NCI-H524 (cell line): ENCODE data around the gene ACACB.

Experiments
- DNase-seq, 2 experiments: peaks; one replicate each; lab custom pipeline; 2025; lab: John Stamatoyannopoulos, UW

ACACB gene

DNA sequence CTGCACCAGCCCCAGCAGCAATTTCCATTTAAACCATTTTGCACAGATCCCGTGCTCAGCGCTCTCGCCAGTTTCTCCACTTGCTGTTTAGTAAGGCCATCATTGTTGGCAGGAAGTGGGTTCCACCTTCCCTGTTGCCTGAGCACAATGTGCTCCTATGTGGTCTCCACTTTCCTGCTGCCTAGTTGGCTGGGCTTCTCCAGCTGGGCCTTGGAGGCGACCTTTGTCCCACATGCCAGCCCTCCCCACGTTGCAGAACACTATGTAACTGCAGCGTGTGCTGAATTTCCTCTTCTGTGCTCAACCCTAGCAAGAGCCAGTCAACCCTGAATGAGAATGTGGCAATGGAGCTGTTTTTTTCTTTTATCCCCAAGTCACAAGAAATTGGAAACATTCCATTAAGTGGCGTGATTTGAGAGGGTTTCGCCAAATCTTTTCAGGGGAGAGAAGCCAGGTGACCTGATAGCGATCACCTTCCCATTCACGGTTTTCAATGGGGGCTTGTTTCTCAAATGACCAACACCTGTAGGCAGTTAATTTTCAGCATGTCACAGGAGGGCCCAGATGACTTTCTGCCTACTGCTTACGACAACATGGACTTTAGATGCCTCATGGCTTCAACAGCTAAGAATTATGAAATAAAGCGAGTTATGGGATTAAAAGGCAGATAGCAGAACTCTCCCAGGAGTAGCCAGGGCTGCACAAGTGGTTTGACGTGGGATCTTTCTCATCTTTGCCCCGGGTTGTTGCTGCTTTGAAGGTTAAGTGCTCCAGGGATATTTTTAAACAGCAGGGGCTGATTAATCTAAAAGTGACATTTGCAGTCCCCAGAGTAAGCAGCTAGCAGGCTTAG lies at the start of gene ACACB:
Gene ACACB, plus strand, starts transcription at position 830 of the 853 bp plus-strand sequence. CDS start 22,819 bp downstream, outside the sequence.
- no peak for DNase-seq

DNA sequence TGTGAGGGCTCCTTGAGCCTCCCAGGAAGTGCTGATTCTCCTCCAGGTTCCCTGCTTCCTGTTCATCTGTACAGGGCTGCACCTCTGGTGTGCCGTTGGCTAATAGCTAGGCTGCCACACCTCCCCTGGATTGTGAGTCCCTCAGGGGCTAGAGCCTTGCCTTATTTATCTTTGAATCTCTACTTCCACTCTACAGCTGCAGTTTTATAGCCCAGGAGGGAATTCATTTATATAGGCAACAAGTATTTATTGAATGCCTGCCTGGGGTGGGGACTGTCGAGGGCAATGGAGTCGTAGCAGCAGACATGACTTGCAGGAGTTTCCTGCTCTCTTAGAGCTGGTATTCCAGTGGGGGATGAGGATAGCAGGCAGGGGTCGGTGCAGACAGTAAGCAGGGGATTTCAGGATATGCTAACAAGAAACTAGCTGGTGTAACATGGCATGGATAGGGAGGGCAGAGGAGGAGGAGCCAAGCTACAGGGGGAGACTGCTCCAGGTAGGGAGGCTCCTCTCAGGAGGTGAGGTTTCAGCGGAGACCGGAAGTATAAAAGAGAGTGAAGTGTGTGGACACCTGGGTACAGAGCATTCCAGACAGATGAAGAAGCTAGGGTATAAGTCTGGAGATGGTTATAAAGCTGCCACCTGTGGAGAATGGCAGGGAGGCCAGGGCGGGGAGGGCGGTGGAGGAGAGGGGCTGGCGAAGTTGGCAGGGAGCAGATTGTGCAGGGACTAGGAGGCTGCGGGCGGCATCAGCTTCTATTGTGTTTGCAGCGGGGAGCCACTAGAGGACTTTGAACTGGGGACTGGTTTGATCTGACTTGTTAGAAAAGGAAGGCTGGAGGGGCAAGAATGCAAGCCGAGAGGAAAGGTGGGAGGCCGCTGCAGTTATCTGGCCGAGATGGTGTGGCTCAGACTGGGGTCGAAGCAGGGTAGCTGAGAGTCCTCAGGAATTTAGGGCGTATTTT lies 46.8 kb upstream of the ACACB start:
- DNase-seq = no peak

DNA sequence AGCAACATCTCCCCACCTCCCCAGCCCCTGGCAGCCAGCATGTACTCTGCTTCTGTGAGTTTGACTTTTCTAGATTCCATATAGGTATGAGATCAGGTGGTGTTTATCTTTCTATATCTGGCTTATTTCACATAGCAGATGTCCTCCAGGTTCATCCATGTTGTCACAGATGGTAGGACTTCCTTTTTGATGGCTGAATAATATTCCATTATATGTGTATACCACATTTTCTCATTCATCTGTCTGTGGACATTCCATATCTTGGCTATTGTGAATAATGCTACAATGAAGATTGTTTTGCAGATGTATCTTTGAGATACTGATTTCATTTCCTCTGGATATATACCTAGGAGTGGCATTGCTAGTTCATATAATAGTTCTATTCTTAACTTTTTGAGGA lies 41.5 kb upstream of the ACACB start:
- DNase-seq = no peak

DNA sequence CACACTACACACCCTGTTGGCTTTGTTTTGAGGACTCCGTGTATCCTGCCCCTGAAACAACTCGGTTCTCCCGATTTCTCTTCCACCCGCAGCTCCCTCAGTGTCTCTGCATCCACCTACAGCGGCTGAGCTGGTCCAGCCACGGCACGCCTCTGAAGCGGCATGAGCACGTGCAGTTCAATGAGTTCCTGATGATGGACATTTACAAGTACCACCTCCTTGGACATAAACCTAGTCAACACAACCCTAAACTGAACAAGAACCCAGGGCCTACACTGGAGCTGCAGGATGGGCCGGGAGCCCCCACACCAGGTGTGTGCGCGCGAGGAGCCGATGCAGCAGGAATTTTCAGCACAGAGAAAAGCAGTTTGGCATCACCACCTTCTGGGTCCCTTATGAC lies 33.6 kb upstream of the ACACB start:
- DNase-seq = no peak

DNA sequence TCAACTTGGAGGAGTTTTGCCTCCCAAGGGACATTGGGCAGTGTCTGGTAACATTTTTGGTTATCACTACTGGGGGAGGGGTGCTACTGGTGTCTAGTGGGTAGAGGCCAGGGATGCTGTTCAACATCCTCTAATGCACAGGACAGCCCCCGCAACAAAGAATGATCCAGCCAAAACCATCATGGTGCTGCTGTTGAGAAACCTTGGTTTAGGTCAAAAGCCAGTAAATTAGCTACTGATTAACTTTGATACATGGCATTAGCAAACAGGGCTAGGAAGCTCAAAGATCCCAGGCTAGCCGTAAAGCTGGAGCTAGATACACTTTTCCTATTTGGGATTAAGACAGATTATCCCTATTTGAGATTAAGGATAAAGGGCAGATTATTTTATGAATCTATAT lies 32.0 kb upstream of the ACACB start:
- DNase-seq = no peak

DNA sequence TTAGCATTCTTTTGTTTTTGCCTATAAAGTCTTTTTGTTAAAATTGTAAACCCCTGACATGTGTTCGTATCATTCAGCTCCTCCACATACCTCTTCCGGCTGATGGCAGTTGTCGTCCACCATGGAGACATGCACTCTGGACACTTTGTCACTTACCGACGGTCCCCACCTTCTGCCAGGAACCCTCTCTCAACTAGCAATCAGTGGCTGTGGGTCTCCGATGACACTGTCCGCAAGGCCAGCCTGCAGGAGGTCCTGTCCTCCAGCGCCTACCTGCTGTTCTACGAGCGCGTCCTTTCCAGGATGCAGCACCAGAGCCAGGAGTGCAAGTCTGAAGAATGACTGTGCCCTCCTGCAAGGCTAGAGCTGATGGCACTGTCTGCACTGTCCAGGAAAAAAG lies 30.8 kb upstream of the ACACB start:
- DNase-seq = no peak

DNA sequence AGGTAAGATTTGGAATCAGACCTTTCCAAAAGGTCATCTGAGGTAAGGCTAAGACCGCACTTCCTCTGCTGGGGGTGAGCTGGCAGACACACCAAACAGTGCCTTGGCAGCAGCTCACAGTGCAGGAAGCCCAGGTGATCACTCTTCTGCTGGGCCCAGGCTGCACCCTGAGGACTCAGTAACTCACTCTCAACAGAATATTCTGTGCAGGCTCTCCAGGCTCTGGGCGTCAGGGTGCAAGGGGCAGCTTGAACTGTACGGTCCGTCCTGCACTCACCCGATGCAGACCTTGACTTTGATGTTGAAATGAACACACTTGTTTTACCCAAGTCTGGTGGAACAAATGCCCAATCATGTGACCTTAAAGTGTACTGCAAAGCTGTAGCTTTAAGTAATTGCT lies 29.1 kb upstream of the ACACB start:
- DNase-seq = no peak

DNA sequence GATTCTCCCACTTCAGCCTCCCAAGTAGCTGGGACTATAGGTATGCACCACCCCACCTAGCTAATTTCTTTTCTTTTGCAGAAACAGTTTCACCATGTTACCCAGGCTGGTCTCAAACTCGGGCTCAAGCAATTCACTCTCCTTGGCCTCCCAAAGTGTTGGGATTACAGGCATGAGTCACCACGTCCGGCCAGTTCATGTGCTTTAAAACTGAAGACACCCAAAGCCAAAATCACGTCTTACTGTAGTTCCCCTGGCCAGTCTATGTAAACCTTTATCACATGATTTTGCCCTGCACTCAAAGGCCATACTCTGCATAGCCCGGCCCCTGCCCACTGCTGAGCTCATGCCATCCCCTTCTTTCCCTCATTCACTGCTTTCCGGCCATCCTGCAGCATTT lies 27.6 kb upstream of the ACACB start:
- DNase-seq = no peak

DNA sequence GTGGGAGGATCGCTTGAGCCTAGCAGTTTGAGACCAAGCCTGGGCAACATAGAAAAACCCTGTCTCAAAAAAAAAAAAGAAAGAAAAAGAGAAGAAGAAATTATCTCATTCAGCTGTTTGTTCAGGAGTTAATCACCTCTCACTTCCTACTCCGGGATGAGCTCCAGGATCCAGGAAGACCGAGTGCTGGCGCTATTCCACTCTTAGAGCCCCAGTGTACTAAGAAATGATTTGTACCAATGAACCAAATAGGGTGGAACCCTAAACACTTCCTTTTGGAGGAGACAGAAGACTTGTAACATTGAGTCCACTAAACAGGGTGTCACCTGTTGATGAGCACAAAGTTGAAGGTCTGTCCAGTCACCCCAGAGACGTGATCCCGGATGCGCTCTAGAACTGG lies 26.7 kb upstream of the ACACB start:
- no peak for DNase-seq

DNA sequence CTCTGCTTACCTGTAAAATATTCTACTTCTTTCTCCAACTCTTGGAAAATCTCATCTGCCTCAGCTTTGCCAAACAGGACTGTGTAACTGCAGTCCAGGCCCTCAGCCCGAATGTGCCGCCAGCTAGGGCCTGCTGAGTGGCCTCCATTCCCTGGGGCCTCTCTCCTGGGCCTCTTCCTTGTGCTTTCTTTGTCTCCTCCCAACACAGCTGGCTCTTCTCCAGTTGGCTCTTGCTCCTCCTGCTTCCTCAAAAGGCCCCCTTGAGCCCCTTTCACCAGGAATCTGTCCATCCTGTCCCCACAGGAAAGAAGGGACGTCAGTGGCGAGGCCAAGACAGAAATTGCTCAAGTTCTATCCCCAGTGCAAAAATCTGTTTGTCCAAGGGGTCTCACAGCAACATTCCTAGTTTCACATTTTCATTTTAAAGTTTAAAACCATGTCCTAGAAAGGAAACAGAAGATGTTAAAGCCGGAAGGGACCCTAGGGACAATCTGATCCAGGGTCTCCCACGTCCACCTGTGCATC lies 23.8 kb upstream of the ACACB start:
- DNase-seq = peak in 1 of 2 experiments; percentile 9

DNA sequence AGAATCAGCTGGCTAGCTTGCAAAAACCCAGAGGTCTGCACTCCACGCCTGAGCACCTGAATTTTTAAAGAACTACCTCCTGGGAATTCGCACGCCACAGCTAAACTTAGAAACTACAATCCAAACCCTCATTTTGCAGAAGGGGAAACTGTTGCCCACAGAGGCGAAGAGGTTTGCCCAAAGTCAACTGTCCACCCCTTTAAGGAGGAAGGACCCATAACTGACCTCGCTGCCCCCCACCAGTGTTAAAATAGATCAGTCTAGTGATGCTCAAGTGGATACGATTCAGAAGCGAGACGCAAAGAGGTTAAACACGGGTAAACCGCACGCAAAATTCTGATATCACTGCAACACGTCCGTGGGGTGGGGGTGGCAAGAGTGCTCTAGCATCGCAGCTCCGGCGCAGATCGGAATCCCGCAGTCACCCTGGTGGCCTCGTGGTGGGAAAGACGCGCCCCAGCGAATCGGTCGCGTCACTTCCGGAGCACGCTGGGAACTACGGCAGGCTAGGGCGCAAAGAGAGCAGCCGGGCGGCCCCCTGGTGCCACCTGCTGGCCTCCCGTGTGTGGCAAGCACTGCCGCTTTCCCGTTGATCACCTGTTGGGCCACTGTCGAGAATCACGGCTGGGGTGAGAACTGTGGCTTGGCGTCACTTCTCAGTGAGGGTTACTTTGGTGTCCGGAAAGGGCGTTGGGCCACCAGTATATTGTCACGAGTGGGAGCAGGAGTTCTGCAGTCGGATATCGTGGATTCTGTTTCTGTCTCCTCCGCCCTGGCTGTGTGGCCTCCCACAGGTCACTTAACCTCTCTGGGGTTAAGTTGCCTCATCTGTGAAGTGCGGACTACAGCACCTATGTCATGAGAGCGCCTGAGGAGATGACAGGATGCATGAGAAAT lies 23.1 kb upstream of the ACACB start, which contains the start of gene ALKBH2:
Gene ALKBH2, minus strand, starts transcription at position 451 of the 897 bp plus-strand sequence. CDS start 686 bp downstream, outside the sequence.
- DNase-seq = peak; percentile 72 to 90

DNA sequence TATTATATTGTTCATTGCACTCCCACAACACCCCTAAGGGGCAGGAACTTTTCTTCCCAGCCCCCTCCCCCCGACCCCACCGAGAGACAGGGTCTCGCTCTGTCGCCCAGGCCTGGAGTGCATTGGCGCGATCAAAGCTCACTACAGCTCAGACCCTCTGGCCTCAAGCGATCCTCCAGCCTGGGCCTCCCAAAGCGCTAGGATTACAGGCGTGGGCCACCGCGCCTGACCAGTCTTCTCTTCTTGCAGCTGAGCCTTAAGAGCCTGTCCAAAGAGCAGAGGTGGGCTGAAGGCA lies 19.3 kb upstream of the ACACB start:
- no peak for DNase-seq

DNA sequence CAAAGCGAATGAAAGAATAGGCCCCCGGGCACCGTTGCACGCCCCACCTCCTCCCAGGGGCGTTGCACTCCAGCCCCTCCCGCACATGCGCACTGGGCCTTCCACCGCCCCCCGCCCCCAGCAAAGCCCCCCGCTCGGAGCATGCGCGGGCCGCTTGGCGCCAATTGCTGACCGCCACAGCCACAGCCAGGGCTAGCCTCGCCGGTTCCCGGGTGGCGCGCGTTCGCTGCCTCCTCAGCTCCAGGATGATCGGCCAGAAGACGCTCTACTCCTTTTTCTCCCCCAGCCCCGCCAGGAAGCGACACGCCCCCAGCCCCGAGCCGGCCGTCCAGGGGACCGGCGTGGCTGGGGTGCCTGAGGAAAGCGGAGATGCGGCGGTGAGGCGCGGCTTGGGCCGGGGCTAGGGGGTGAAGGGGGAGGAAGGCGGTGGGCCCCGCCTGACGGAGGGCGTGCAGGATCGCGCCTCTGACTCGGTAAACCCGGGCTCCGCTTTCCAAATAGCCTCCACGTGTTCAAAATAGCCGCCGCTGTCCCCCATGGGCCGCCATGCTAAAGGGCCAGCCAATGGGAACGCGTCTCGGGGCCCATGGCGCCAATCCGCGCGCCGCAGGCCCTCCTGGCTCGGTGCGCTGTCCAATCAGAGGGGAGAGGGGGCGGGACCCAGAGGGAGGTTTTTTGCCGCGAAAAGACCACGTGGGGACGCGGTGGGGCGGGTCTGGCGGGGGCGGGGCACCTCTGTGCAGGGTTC lies 18.8 kb upstream of the ACACB start, which contains the start of gene UNG:
Gene UNG, plus strand, starts transcription at position 163 of the 748 bp plus-strand sequence. Its CDS starts 83 bp downstream, at position 246.
- peak; percentile 83 to 93 for DNase-seq

DNA sequence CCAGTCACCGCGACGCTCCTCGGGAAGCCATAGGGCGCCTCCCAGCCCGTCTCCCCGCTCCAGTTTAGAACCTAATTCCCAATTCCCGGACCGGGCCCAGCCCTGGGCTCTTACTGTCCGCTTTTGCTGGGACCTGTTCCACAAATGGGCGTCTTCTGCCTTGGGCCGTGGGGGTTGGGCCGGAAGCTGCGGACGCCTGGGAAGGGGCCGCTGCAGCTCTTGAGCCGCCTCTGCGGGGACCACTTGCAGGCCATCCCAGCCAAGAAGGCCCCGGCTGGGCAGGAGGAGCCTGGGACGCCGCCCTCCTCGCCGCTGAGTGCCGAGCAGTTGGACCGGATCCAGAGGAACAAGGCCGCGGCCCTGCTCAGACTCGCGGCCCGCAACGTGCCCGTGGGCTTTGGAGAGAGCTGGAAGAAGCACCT lies 18.2 kb upstream of the ACACB start:
- peak in 1 of 2 experiments; percentile 65 for DNase-seq

DNA sequence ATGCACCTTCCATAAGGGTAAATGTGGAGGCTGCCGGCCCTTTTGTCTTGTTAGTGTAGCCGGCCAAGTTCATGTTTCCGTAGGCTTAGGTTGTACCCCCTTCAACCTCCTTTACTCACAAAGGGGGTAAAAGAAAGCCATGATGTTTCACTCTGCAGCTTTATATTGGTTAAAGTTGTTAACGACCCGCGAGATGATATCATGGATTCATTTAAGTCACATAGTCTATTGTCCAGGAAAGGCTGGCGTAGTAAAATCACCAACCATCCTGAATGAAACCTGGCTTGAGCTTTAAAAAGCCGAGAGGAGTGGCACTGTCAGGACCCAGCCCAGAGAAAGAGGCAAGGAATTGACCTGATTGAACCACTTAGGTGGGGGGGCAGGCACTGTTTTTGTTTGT lies 17.7 kb upstream of the ACACB start:
- no peak for DNase-seq

DNA sequence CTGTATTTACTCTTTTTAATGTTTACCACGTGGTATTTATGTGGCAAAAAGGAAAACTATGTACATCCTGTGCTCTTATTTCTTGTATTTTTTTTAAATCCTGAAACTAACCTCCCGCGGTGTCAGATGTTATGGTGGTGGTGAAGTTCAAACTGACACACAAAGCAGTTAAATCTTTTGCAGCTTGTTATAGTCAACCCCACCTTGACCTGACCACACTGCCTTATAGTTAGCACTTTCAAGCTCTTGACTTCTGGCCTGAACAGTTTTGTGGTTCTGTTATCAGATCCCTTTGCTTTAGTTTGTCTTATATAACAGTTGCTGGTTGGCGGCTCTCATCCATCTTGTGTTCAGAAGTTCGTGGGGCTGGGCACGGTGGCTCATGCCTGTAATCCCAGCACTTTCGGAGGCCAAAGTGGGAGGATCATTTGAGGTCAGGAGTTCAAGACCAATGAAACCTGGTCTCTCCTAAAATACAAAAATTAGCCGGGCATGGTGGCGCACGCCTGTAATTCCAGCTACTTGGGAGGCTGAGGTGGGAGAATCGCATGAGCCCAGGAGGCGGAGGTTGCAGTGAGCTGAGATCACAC lies 16.9 kb upstream of the ACACB start:
- DNase-seq = no peak

DNA sequence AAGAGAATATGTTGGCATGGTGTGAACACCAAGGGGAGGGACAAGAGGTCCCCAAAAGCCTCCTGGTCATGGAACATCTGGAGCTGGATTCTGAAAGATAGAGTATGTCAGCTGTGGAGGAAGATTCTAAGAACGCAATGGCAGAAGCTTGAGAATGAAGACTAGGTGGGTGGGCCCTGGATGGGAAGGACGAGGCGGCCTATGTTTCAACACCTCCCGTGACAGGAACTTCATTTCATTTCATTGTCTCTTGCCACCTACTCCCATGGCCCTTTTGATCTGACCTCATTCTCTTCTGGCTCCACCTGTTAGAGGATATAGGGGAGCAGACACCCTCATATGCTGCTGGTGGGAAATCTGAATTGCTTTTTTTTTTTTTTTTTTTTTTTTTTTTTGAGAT lies 15.6 kb upstream of the ACACB start:
- DNase-seq = no peak

DNA sequence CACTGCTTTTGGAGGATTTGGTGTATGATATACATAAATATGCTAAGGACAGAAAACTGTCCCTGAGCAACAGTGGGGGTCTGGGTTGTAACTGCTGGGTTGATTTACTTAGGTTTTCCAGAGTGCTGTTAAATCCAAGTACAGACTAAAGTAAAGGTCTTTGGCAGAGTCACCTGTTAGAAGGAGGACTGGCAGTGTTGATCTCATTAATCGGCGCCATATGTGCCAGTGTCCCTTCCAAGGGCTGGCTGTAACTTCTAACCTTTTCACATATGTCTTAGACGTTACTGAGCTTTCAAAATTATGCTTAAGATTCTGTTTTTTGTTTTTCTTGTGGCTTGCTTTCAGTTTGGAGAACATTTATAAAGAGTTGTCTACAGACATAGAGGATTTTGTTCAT lies 13.9 kb upstream of the ACACB start:
- DNase-seq = no peak

DNA sequence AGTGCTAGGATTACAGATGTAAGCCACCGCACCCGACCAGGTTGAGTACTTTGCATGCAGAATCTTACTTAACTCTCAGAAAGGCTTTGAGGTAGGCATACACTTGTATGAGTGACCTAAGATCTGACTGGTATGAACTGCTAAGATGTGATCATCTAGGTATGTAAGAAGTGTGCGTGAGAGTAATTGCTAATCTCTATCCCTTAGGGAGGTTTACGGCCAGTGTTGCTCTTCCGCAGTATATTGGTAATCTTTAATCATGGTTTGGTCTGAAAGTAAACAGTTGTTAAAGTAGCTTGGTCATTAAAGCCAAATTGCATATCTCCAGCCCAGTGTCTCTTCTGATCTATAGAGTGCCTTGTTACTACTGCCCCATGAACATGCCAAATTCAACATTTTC lies 11.2 kb upstream of the ACACB start:
- no peak for DNase-seq

DNA sequence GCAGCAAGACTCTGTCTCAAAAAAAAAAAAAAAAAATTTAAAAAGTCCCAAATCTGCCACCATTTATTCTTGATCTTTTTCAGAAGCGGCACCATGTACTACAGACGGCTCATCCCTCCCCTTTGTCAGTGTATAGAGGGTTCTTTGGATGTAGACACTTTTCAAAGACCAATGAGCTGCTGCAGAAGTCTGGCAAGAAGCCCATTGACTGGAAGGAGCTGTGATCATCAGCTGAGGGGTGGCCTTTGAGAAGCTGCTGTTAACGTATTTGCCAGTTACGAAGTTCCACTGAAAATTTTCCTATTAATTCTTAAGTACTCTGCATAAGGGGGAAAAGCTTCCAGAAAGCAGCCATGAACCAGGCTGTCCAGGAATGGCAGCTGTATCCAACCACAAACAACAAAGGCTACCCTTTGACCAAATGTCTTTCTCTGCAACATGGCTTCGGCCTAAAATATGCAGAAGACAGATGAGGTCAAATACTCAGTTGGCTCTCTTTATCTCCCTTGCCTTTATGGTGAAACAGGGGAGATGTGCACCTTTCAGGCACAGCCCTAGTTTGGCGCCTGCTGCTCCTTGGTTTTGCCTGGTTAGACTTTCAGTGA lies 6.5 kb upstream of the ACACB start:
- DNase-seq = no peak
